ENCODE results near the gene RUFY3. TPM values are rescaled to one million over a fixed set of nuclear protein-coding genes. Genes with fewer than 3 reads are reported as not detected.

The RUFY3 gene
- polyA plus RNA-seq, 2 of the 4 experiments (the other 2 are of a cell fraction), result 8.1 to 20.8 TPM

GRCh38 chr4:70772929-70773555 lies 51.3 kb downstream of the RUFY3 start:
- POLR2A ChIA-PET, result no interaction called here
- Histone ChIP-seq H3K9me3 (no peaks in the 10 kb centered on the region), H3K4me1 (no peaks in the 10 kb centered on the region), H3K4me2 (no peak overlapping the region), H3K4me3 (no peak overlapping the region), H3K27ac (no peak overlapping the region)
- ATAC-seq (no peak), DNase-seq (ENCODE audit: low read depth in 1 of 2, low spot score in 1 of 2) (no peak), FAIRE-seq (no peak)
- TF ChIP-seq CHD4 (IDR thresholded peaks at IDR 0.05; ENCODE audit: borderline replicate concordance) (no peak), MYC (IDR thresholded peaks at IDR 0.05; ENCODE audit: borderline replicate concordance, low read length) (no peak), RAD21 (conservative IDR thresholded peaks at IDR 0.05 in 1 of 2, IDR thresholded peaks at IDR 0.05 in 1 of 2) (no peak), CEBPB (IDR thresholded peaks at IDR 0.05) (no peak), JUN (IDR thresholded peaks at IDR 0.05) (no peak), FOXS1 (CRISPR knock-in tag; IDR thresholded peaks at IDR 0.05) (no peak), ZSCAN20 (CRISPR knock-in tag; IDR thresholded peaks at IDR 0.05) (no peak), ESRRA (IDR thresholded peaks at IDR 0.05; ENCODE audit: borderline replicate concordance, low read length) (no peak), SREBF2 (IDR thresholded peaks at IDR 0.05) (no peak), JUNB (IDR thresholded peaks at IDR 0.05) (no peak), HMGXB4 (CRISPR knock-in tag; IDR thresholded peaks at IDR 0.05; ENCODE audit: borderline replicate concordance) (no peak), ZFP36 (IDR thresholded peaks at IDR 0.05; ENCODE audit: borderline replicate concordance, partially characterized antibody) (no peak), GATA3 (IDR thresholded peaks at IDR 0.05; ENCODE audit: borderline replicate concordance) (no peak), EP300 (IDR thresholded peaks at IDR 0.05) (no peak)
- TF ChIP-seq, protein P1, sequence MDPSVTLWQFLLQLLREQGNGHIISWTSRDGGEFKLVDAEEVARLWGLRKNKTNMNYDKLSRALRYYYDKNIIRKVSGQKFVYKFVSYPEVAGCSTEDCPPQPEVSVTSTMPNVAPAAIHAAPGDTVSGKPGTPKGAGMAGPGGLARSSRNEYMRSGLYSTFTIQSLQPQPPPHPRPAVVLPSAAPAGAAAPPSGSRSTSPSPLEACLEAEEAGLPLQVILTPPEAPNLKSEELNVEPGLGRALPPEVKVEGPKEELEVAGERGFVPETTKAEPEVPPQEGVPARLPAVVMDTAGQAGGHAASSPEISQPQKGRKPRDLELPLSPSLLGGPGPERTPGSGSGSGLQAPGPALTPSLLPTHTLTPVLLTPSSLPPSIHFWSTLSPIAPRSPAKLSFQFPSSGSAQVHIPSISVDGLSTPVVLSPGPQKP (IDR thresholded peaks at IDR 0.05; ENCODE audit: low read depth, low read length), result no peak
- WGBS (ENCODE audit: missing lambda C conversion rate), result 87% methylated on average over 6 of the region's 6 CpGs
- CTCF ChIA-PET, result no interaction called here

DNA sequence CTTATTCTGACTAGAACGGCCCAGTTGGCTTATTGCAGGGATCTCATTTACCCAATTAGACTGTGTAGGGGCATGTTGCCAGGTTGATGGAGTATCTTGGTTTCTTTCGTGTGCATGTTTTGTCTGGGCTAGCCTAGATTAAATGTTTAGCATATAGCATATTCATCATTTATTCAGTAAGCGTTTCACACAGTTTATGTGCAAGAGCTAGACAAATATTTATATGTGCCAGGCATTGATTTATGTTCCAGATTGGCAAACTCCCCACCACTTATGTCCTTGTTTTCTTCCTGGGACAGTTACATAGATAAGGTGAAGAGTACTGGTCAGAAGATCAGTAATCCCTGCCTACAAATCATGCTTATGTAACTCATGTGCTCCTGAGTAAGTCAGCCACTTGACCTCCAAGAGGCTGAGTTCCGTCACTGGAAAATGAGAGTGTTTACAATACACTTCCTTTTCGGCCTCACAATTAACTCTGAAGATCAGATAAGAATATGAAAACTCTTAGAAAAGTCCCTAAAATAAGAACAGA lies 57.2 kb downstream of the RUFY3 start:
- ChIA-PET CTCF (no interaction called here), POLR2A (no interaction called here)
- ATAC-seq (no peak), DNase-seq (ENCODE audit: low read depth in 1 of 2, low spot score in 1 of 2) (no peak), FAIRE-seq (no peak)
- 81% methylated on average over 5 of the region's 5 CpGs for WGBS (ENCODE audit: missing lambda C conversion rate)
- Histone ChIP-seq H3K4me3 (no peak overlapping the region), H3K4me2 (no peak overlapping the region), H3K9me3 (no peaks in the 10 kb centered on the region), H3K27ac (no peak overlapping the region), H3K4me1 (no peaks in the 10 kb centered on the region)
- TF ChIP-seq ATOH8 (CRISPR knock-in tag; IDR thresholded peaks at IDR 0.05; ENCODE audit: low read depth) (no peak), HES2 (IDR thresholded peaks at IDR 0.05) (no peak), CEBPB (IDR thresholded peaks at IDR 0.05) (no peak), RCOR1 (IDR thresholded peaks at IDR 0.05; ENCODE audit: low read depth, low read length) (no peak), HDAC2 (IDR thresholded peaks at IDR 0.05) (no peak), RARB (CRISPR knock-in tag; IDR thresholded peaks at IDR 0.05) (no peak), EP300 (IDR thresholded peaks at IDR 0.05) (no peak), ESRRA (IDR thresholded peaks at IDR 0.05; ENCODE audit: borderline replicate concordance, low read length) (no peak), CBX2 (IDR thresholded peaks at IDR 0.05; ENCODE audit: borderline replicate concordance, low read depth) (no peak)
